Thoracic aorta (tissue), 2 donors: Measurements from ENCODE around the gene WDR64. TPM values are rescaled to one million over a fixed set of nuclear protein-coding genes. Genes with fewer than 3 reads are reported as not detected.

Experiments used
- ATAC-seq: fragments of 150-250 bp; one replicate; pipeline ENCODE4 v1.8.0; 2017; ENCODE audit warnings: low read depth; ENCODE audit not compliant: insufficient number of reproducible peaks, low FRiP score
- DNase-seq: peaks from one replicate; pipeline ENCODE4 v3.0.0-alpha.2; 2020; ENCODE audit warnings: low spot score
- H3K27ac ChIP-seq, 2 donors: fragments of 200-600 bp; sonication (generic); 1 replicate in 1 of 2; 2 replicates in 1 of 2; pipeline ENCODE4 v1.5.1; 2016; ENCODE audit warnings: mild to moderate bottlenecking in 2 of 2, moderate library complexity in 2 of 2
- H3K27me3 ChIP-seq: fragments of 200-600 bp; sonication (generic); replicated peaks from 2 replicates; pipeline ENCODE4 v1.6.0; 2016; ENCODE audit warnings: mild to moderate bottlenecking; ENCODE audit not compliant: insufficient read depth
- H3K36me3 ChIP-seq: fragments of 200-600 bp; sonication (generic); one replicate; pipeline ENCODE4 v1.5.1; 2016
- H3K4me1 ChIP-seq, 2 donors: fragments of 200-600 bp; sonication (generic); 1 replicate in 1 of 2; 2 replicates in 1 of 2; pipeline versions ENCODE4 v1.5.1 to v1.6.0; 2016; ENCODE audit warnings: low read depth in 2 of 2, mild to moderate bottlenecking in 1 of 2; ENCODE audit not compliant: control insufficient read depth in 1 of 2
- H3K4me3 ChIP-seq: fragments of 200-600 bp; sonication (generic); 2 replicates; pipeline ENCODE4 v1.5.1; 2016; ENCODE audit warnings: mild to moderate bottlenecking
- H3K9me3 ChIP-seq: fragments of 200-600 bp; sonication (generic); 2 replicates; pipeline ENCODE4 v1.5.1; 2016
- total RNA-seq, 2 donors: library from RNA; depleted of rRNA; stranded (reverse); fragments of >200 nt; gene quantifications; one replicate each; pipeline versions ENCODE4 v1.1.0 to v1.2.3, GENCODE V29; 2016
- TF ChIP-seq, protein P1 (sequence below): fragments of 200-600 bp; sonication (generic); IDR thresholded peaks from one replicate; pipeline ENCODE4 v1.5.1; 2019; ENCODE audit warnings: antibody characterized with exemption

The WDR64 gene
- total RNA-seq, 2 donors from 2014 or later = not detected

DNA sequence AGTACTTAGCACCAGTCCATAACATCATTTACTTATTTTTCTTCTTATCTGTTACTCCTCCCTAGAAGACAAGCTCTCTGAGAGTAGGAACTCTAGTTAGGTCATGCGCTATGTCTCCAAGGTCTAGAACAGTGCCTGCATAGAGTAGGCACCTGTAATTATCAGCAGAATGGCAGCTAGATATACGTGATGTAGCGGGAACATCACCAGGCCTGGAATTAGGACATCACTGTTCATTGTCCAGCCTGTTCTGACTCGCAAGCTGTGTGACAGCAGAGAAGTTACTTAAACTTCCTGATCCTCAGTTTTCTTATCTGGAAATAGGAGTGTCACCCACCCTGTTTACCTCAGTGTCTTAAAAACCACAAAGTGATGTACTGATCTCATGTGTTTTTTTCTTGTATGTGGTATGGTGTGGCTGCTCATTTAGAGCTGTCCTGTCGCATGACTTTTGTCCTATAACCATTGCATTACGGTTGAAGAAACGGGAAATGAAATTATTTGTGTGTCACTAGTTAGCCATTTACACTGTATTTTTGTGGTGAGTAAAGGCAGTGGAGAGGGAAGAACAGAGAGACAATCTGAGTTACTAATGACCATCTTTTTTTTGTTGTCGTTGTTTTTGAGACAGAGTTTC lies 158.8 kb downstream of the WDR64 start:
- Histone ChIP-seq H3K4me3 (no peak overlapping the region), H3K4me1 (no peaks in the 10 kb centered on the region), H3K9me3 (no peaks in the 10 kb centered on the region), H3K27ac (no peak overlapping the region), H3K36me3 (no peaks in the 10 kb centered on the region), H3K27me3 (no peaks in the 10 kb centered on the region)
- DNase-seq (no peak), ATAC-seq (no peak)
- TF ChIP-seq, protein P1, sequence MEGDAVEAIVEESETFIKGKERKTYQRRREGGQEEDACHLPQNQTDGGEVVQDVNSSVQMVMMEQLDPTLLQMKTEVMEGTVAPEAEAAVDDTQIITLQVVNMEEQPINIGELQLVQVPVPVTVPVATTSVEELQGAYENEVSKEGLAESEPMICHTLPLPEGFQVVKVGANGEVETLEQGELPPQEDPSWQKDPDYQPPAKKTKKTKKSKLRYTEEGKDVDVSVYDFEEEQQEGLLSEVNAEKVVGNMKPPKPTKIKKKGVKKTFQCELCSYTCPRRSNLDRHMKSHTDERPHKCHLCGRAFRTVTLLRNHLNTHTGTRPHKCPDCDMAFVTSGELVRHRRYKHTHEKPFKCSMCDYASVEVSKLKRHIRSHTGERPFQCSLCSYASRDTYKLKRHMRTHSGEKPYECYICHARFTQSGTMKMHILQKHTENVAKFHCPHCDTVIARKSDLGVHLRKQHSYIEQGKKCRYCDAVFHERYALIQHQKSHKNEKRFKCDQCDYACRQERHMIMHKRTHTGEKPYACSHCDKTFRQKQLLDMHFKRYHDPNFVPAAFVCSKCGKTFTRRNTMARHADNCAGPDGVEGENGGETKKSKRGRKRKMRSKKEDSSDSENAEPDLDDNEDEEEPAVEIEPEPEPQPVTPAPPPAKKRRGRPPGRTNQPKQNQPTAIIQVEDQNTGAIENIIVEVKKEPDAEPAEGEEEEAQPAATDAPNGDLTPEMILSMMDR = no peak

DNA sequence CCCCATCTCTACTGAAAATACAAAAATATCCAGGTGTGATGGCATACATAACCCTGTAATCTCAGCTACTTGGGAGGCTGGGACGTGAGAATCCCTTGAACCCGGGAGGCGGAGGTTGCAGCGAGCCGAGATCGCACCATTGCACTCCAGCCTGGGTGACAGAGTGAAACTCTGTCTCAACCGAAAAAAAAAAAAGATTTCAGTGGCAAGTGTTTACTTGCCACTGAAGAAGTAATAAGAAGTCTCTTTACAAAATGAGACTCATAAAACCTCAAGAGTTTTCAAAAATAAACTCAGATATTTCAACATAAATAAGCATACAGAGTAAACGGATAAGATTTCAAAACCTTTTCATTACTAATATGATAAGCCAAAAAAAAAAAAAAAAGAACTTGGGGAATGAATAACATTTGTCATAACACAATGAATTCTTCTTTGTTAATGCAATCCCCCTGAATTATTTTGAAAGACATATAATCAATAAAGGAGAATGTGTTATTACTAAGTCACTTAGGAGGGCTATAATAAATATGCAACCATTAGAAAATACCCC lies 161.8 kb downstream of the WDR64 start:
- H3K4me1 ChIP-seq = no peaks in the 10 kb centered on the region
- H3K4me3 ChIP-seq = no peak overlapping the region
- H3K36me3 ChIP-seq = no peaks in the 10 kb centered on the region
- H3K27me3 ChIP-seq = no peaks in the 10 kb centered on the region
- TF ChIP-seq, protein P1 = no peak
- no peak overlapping the region for H3K27ac ChIP-seq
- no peaks in the 10 kb centered on the region for H3K9me3 ChIP-seq
- DNase-seq (no peak), ATAC-seq (no peak)

DNA sequence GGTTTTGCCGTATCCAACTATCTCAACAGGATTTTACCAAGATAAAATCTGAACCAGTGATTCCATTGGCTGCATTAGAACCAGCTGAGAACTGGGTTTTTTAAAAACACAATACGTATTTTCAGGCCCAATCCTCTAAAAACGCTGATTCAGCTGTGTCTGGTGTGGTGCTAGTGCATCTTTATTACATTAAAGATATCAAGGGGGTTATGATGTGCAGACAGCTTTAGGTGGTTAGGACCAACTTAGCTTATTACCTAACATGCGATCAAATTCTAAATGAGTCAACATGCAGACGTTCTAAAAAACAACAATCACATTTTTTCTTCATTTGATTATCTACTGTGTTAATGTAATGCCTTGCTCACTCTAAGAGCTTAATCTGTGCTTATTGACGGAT lies 163.9 kb downstream of the WDR64 start:
- no peaks in the 10 kb centered on the region for H3K4me1 ChIP-seq

DNA sequence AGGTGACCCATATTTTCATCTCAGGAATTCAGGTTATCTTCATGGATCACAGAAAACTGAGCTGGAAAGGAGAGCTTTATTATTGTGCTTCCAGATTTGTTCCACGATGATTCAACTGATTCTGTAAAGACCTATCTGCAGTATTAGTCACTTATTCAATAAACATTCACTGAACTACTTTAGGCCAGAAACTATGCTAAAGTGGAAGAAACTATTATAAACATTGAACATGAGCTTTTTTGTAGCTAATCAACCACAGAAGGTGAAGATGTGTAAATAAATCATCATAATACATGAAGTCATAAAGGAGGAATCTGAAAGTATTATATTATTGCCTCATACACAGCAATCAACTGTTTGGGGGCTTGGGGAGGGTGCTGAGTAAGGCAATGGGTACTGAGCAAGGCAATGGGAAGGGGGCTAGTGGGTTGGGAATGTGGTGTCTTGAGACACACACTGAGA lies 165.3 kb downstream of the WDR64 start:
- Histone ChIP-seq H3K27ac (no peak overlapping the region), H3K4me3 (no peak overlapping the region), H3K36me3 (no peaks in the 10 kb centered on the region), H3K9me3 (no peaks in the 10 kb centered on the region), H3K4me1 (peaks cover 0 to 6% of the 10 kb centered on the region in 2 donors), H3K27me3 (no peaks in the 10 kb centered on the region)
- DNase-seq (no peak), ATAC-seq (no peak)
- TF ChIP-seq, protein P1 = no peak

More for the DNA sequence above, 163.9 kb downstream of the WDR64 start:
- DNase-seq (no peak), ATAC-seq (no peak)
- H3K4me3 ChIP-seq = no peak overlapping the region
- no peak overlapping the region for H3K27ac ChIP-seq
- TF ChIP-seq, protein P1 = no peak
- no peaks in the 10 kb centered on the region for H3K9me3 ChIP-seq
- H3K27me3 ChIP-seq = no peaks in the 10 kb centered on the region
- no peaks in the 10 kb centered on the region for H3K36me3 ChIP-seq

DNA sequence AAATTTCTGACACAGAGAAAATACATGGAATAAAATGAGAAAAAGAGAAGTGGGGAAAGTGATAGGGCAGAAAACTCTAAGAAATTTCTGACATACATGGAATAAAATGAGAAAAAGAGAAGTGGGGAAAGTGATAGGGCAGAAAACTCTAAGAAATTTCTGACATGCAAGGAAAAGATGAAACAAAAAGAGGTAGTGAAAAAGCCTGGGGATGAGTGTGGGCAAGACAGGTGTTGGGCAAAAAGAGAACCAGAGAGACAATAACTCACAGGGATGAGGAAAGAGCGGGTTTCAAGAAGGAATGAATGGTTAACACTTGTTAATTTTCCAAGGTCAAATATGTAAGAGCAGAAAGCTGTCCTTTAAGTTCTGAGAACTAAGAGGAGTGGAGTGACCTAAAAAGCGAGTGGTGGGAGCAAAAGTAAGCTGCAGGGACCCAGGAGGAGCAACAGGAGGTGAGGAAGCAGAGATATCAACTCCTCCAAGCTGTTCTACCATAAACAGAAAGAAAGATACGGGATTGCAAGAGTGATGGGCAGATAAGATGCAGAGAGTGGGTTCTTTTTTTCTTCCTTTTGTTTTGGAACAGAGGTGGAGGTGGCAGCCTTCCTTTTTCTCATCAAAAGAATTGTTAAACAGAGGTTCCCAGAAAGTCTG lies 166.0 kb downstream of the WDR64 start:
- Histone ChIP-seq H3K9me3 (no peaks in the 10 kb centered on the region), H3K36me3 (no peaks in the 10 kb centered on the region), H3K27ac (no peak overlapping the region), H3K27me3 (no peaks in the 10 kb centered on the region), H3K4me1 (peaks cover 0 to 6% of the 10 kb centered on the region in 2 donors), H3K4me3 (no peak overlapping the region)
- no peak for ATAC-seq
- TF ChIP-seq, protein P1 = no peak
- DNase-seq = no peak
